Loucy (cell line): Measurements from ENCODE around the gene RNASE8.
A peak's percentile ranks its signal among the peaks of the same experiment; 100 is the strongest.

Experiments
- H2AFZ ChIP-seq: fragments of 200-600 bp; sonication (generic); 2 replicates; pipeline ENCODE4 v1.6.0; 2016; ENCODE audit warnings: antibody characterized with exemption, mild to moderate bottlenecking, low read length, moderate library complexity
- H3F3A ChIP-seq: fragments of 200-600 bp; 2 replicates; pipeline ENCODE4 v1.6.0; 2016; ENCODE audit warnings: antibody characterized with exemption, low read depth, mild to moderate bottlenecking
- H3K27me3 ChIP-seq: fragments of 200-600 bp; sonication (generic); 2 replicates; pipeline ENCODE4 v1.6.1; 2014; ENCODE audit warnings: low read length, mild to moderate bottlenecking; ENCODE audit not compliant: insufficient read depth, poor library complexity, severe bottlenecking
- H3K36me3 ChIP-seq: fragments of 200-600 bp; sonication (generic); 2 replicates; pipeline ENCODE4 v1.6.1; 2016; ENCODE audit warnings: low read length; ENCODE audit not compliant: insufficient read depth
- H3K4me1 ChIP-seq: fragments of 200-600 bp; sonication (generic); 2 replicates; pipeline ENCODE4 v1.5.1; 2014; ENCODE audit warnings: low read length, mild to moderate bottlenecking; ENCODE audit not compliant: insufficient read depth, poor library complexity, severe bottlenecking
- H3K4me2 ChIP-seq: fragments of 200-600 bp; sonication (generic); 2 replicates; pipeline ENCODE4 v1.6.0; 2014; ENCODE audit warnings: antibody characterized with exemption, low read length, low read depth, mild to moderate bottlenecking; ENCODE audit not compliant: poor library complexity, severe bottlenecking
- H3K4me3 ChIP-seq: fragments of 200-600 bp; sonication (generic); 2 replicates; pipeline ENCODE4 v1.5.1; 2014; ENCODE audit warnings: low read length, mild to moderate bottlenecking, mixed read lengths; ENCODE audit not compliant: poor library complexity, severe bottlenecking
- H3K79me2 ChIP-seq: fragments of 200-600 bp; sonication (generic); 2 replicates; pipeline ENCODE4 v1.6.1; 2014; ENCODE audit warnings: low read length; ENCODE audit not compliant: insufficient read depth
- H3K9ac ChIP-seq: fragments of 200-600 bp; sonication (generic); 2 replicates; pipeline ENCODE4 v1.6.0; 2014; ENCODE audit warnings: mild to moderate bottlenecking, low read depth, low read length, moderate library complexity; ENCODE audit not compliant: poor library complexity, severe bottlenecking
- H3K9me2 ChIP-seq: fragments of 200-600 bp; sonication (generic); replicated peaks from 2 replicates; pipeline ENCODE4 v1.6.1; 2016; ENCODE audit warnings: low read depth, low read length, mixed read lengths
- H3K9me3 ChIP-seq: fragments of 200-600 bp; sonication (generic); 2 replicates; pipeline ENCODE4 v1.6.1; 2014; ENCODE audit warnings: mild to moderate bottlenecking, antibody characterized with exemption, low read length, low read depth; ENCODE audit not compliant: insufficient read depth
- H4K20me1 ChIP-seq: fragments of 200-600 bp; sonication (generic); 2 replicates; pipeline ENCODE4 v1.6.0; 2014; ENCODE audit warnings: antibody characterized with exemption, low read length, mild to moderate bottlenecking; ENCODE audit not compliant: insufficient read depth, poor library complexity, severe bottlenecking
- CTCF ChIP-seq: fragments of 200-600 bp; sonication (generic); conservative IDR thresholded peaks from 2 replicates; pipeline ENCODE4 v1.5.1; 2014; ENCODE audit warnings: mild to moderate bottlenecking, antibody characterized with exemption, low read length
- EZH2phosphoT487 ChIP-seq: fragments of 200-600 bp; IDR thresholded peaks from 2 replicates; pipeline ENCODE4 v1.6.1; 2018; ENCODE audit warnings: antibody characterized with exemption, mild to moderate bottlenecking, moderate library complexity, borderline replicate concordance

The RNASE8 gene

GRCh38 chr14:21049271-21049673 is 8.3 kb upstream of the RNASE8 start:
- H3K9me2 ChIP-seq: no peaks in the 10 kb centered on the region
- no peak overlapping the region for H3K4me3 ChIP-seq
- no peaks in the 10 kb centered on the region for H3K9me3 ChIP-seq
- no peaks in the 10 kb centered on the region for H3K79me2 ChIP-seq
- peaks cover 21% of the 10 kb centered on the region for H3K4me1 ChIP-seq
- H3K27me3 ChIP-seq: no peaks in the 10 kb centered on the region
- H3K36me3 ChIP-seq: no peaks in the 10 kb centered on the region
- H3K9ac ChIP-seq: no peak overlapping the region
- no peak overlapping the region for H3K4me2 ChIP-seq
- no peaks in the 10 kb centered on the region for H4K20me1 ChIP-seq
- H3F3A ChIP-seq: no peaks in the 10 kb centered on the region
- TF ChIP-seq CTCF: no peak
- TF ChIP-seq EZH2phosphoT487: no peak
- H2AFZ ChIP-seq: no peak overlapping the region

- Histone ChIP-seq H3K4me2 (no peak overlapping the region), H3K4me3 (no peak overlapping the region), H3K9me3 (no peaks in the 10 kb centered on the region), H3K4me1 (peaks cover 13% of the 10 kb centered on the region), H4K20me1 (no peaks in the 10 kb centered on the region), H3K79me2 (no peaks in the 10 kb centered on the region), H3K36me3 (no peaks in the 10 kb centered on the region), H3K9me2 (no peaks in the 10 kb centered on the region), H3K27me3 (no peaks in the 10 kb centered on the region), H3K9ac (no peak overlapping the region), H2AFZ (no peak overlapping the region), H3F3A (no peaks in the 10 kb centered on the region)
- no peak for TF ChIP-seq EZH2phosphoT487
- no peak for TF ChIP-seq CTCF
Measured at GRCh38 chr14:21050597-21050996, 7.0 kb upstream of the RNASE8 start.

- no peaks in the 10 kb centered on the region for H3K36me3 ChIP-seq
- H2AFZ ChIP-seq: peak overlapping the region; percentile 51; the same call in 1 of the 2 replicates
- H3K4me2 ChIP-seq: no peak overlapping the region
- no peaks in the 10 kb centered on the region for H4K20me1 ChIP-seq
- peak overlapping the region; percentile 1 for H3K9ac ChIP-seq
- no peaks in the 10 kb centered on the region for H3K9me2 ChIP-seq
- peaks cover 12% of the 10 kb centered on the region for H3K4me1 ChIP-seq
- no peak overlapping the region for H3K4me3 ChIP-seq
- no peaks in the 10 kb centered on the region for H3K79me2 ChIP-seq
- TF ChIP-seq CTCF: no peak
- no peak for TF ChIP-seq EZH2phosphoT487
- no peaks in the 10 kb centered on the region for H3K9me3 ChIP-seq
- H3F3A ChIP-seq: no peaks in the 10 kb centered on the region
- no peaks in the 10 kb centered on the region for H3K27me3 ChIP-seq
Measured at GRCh38 chr14:21053184-21054122, 4.2 kb upstream of the RNASE8 start.
